ENCODE results near the gene LPP.

Gene LPP

GRCh38 chr3:188647237-188647636 is 493.3 kb downstream of the LPP start:
- no peak for DNase-seq (ENCODE audit: low read depth)

GRCh38 chr3:188649521-188649920 is 495.6 kb downstream of the LPP start:
- DNase-seq (ENCODE audit: low read depth): no peak

- DNase-seq (ENCODE audit: low read depth): no peak
Observed at GRCh38 chr3:188656196-188656982, 502.4 kb downstream of the LPP start.

GRCh38 chr3:188658606-188659005 is 504.6 kb downstream of the LPP start:
- DNase-seq (ENCODE audit: low read depth): no peak

GRCh38 chr3:188659449-188660090 is 505.6 kb downstream of the LPP start:
- no peak for DNase-seq (ENCODE audit: low read depth)

GRCh38 chr3:188660415-188660814 is 506.5 kb downstream of the LPP start:
- DNase-seq (ENCODE audit: low read depth): no peak

- DNase-seq (ENCODE audit: low read depth): no peak
Observed at GRCh38 chr3:188661806-188662205, 507.8 kb downstream of the LPP start.

- DNase-seq (ENCODE audit: low read depth): no peak
Observed at GRCh38 chr3:188662214-188662613, 508.3 kb downstream of the LPP start.

- no peak for DNase-seq (ENCODE audit: low read depth)
Observed at GRCh38 chr3:188662795-188663194, 508.8 kb downstream of the LPP start.

GRCh38 chr3:188663839-188664238 is 509.9 kb downstream of the LPP start:
- DNase-seq (ENCODE audit: low read depth): no peak

GRCh38 chr3:188664795-188665194 is 510.8 kb downstream of the LPP start:
- DNase-seq (ENCODE audit: low read depth): no peak

GRCh38 chr3:188667926-188668325 is 514.0 kb downstream of the LPP start:
- DNase-seq (ENCODE audit: low read depth): no peak

- DNase-seq (ENCODE audit: low read depth): no peak
Observed at GRCh38 chr3:188670446-188670845, 516.5 kb downstream of the LPP start.

GRCh38 chr3:188671971-188672370 is 518.0 kb downstream of the LPP start:
- DNase-seq (ENCODE audit: low read depth): no peak

GRCh38 chr3:188672840-188673239 is 518.9 kb downstream of the LPP start:
- no peak for DNase-seq (ENCODE audit: low read depth)

GRCh38 chr3:188673646-188674186 is 519.8 kb downstream of the LPP start:
- DNase-seq (ENCODE audit: low read depth): no peak

GRCh38 chr3:188674595-188674994 is 520.6 kb downstream of the LPP start:
- no peak for DNase-seq (ENCODE audit: low read depth)

GRCh38 chr3:188677344-188677743 is 523.4 kb downstream of the LPP start:
- no peak for DNase-seq (ENCODE audit: low read depth)

GRCh38 chr3:188680189-188680588 is 526.2 kb downstream of the LPP start:
- DNase-seq (ENCODE audit: low read depth): no peak

GRCh38 chr3:188680605-188681004 is 526.6 kb downstream of the LPP start:
- no peak for DNase-seq (ENCODE audit: low read depth)

- DNase-seq (ENCODE audit: low read depth): no peak
Observed at GRCh38 chr3:188682316-188682715, 528.4 kb downstream of the LPP start.

- DNase-seq (ENCODE audit: low read depth): no peak
Observed at GRCh38 chr3:188683032-188683521, 529.1 kb downstream of the LPP start.

GRCh38 chr3:188684276-188684675 is 530.3 kb downstream of the LPP start:
- no peak for DNase-seq (ENCODE audit: low read depth)

Data from activated gamma-delta T cell treated with anti-CD3 and anti-CD28 coated beads, Interleukin-2, amount 50 U/mL, for 16 hours (primary cell).